Neural cell (in vitro differentiated cells): ENCODE measurements around the gene LGALS1.

Experiments
- CTCF ChIP-seq: fragments of 450-650 bp; IDR thresholded peaks from 2 replicates; pipeline ENCODE4 v1.5.1; 2014; ENCODE audit warnings: antibody characterized with exemption, mild to moderate bottlenecking, moderate library complexity; ENCODE audit not compliant: poor library complexity, severe bottlenecking
- EP300 ChIP-seq: fragments of 450-650 bp; conservative IDR thresholded peaks from 2 replicates; pipeline ENCODE4 v1.6.1; 2014; ENCODE audit warnings: antibody characterized with exemption, mild to moderate bottlenecking, moderate library complexity; ENCODE audit not compliant: poor library complexity, severe bottlenecking
- EZH2 ChIP-seq: fragments of 200-600, 300-800 bp; shearing (Covaris generic), sonication (generic); IDR thresholded peaks from 2 replicates; pipeline ENCODE4 v1.6.1; 2014; ENCODE audit warnings: antibody characterized with exemption, low read length, borderline replicate concordance, mild to moderate bottlenecking; ENCODE audit not compliant: insufficient read depth, poor library complexity, severe bottlenecking
- MXI1 ChIP-seq: fragments of 450-650 bp; conservative IDR thresholded peaks from 2 replicates; pipeline ENCODE4 v1.6.1; 2014; ENCODE audit warnings: antibody characterized with exemption, mild to moderate bottlenecking; ENCODE audit not compliant: poor library complexity, severe bottlenecking
- POLR2AphosphoS5 ChIP-seq: IDR thresholded peaks from 2 replicates; pipeline ENCODE4 v1.6.1; 2012
- RAD21 ChIP-seq: fragments of 450-650 bp; conservative IDR thresholded peaks from 2 replicates; pipeline ENCODE4 v1.6.1; 2014; ENCODE audit warnings: antibody characterized with exemption, mild to moderate bottlenecking, moderate library complexity
- TAF1 ChIP-seq: IDR thresholded peaks from 2 replicates; pipeline ENCODE4 v1.6.1; 2012; ENCODE audit warnings: low read depth
- TF ChIP-seq, protein P1 (sequence below): IDR thresholded peaks from 2 replicates; pipeline ENCODE4 v1.6.1; 2012; ENCODE audit warnings: borderline replicate concordance

- TF ChIP-seq CTCF (no peak), EZH2 (no peak), EP300 (no peak), POLR2AphosphoS5 (no peak), MXI1 (no peak), RAD21 (no peak), TAF1 (no peak)
- TF ChIP-seq, protein P1, sequence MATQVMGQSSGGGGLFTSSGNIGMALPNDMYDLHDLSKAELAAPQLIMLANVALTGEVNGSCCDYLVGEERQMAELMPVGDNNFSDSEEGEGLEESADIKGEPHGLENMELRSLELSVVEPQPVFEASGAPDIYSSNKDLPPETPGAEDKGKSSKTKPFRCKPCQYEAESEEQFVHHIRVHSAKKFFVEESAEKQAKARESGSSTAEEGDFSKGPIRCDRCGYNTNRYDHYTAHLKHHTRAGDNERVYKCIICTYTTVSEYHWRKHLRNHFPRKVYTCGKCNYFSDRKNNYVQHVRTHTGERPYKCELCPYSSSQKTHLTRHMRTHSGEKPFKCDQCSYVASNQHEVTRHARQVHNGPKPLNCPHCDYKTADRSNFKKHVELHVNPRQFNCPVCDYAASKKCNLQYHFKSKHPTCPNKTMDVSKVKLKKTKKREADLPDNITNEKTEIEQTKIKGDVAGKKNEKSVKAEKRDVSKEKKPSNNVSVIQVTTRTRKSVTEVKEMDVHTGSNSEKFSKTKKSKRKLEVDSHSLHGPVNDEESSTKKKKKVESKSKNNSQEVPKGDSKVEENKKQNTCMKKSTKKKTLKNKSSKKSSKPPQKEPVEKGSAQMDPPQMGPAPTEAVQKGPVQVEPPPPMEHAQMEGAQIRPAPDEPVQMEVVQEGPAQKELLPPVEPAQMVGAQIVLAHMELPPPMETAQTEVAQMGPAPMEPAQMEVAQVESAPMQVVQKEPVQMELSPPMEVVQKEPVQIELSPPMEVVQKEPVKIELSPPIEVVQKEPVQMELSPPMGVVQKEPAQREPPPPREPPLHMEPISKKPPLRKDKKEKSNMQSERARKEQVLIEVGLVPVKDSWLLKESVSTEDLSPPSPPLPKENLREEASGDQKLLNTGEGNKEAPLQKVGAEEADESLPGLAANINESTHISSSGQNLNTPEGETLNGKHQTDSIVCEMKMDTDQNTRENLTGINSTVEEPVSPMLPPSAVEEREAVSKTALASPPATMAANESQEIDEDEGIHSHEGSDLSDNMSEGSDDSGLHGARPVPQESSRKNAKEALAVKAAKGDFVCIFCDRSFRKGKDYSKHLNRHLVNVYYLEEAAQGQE, result no peak
Observed at GRCh38 chr22:37669586-37669985, 5.8 kb upstream of the LGALS1 start.
